ENCODE results near the gene RND1.

- TF ChIP-seq CTCF (optimal IDR thresholded peaks at IDR 0.05 in 1 of 3, IDR thresholded peaks at IDR 0.05 in 1 of 3, conservative IDR thresholded peaks at IDR 0.05 in 1 of 3; ENCODE audit: extremely low read depth in 1 of 3, insufficient read depth in 2 of 3, low read length in 3 of 3) (no peak), EZH2 (IDR thresholded peaks at IDR 0.05; ENCODE audit: low read length) (no peak)
Measured at GRCh38 chr12:48894271-48894670, 28.6 kb upstream of the RND1 start.

All from keratinocyte (primary cell).